IMR-90 (cell line): ENCODE data around the gene CTNNA2. TPM values are rescaled to one million over a fixed set of nuclear protein-coding genes. Genes with fewer than 3 reads are reported as not detected.
A peak's percentile ranks its signal among the peaks of the same experiment; 100 is the strongest.

Source experiments
- ATAC-seq: fragments of 200-7000 bp; cut with Tn5 transposase; 2 replicates; pipeline ENCODE4 v1.9.1; 2020; ENCODE audit warnings: low read depth, mild to moderate bottlenecking, moderate library complexity
- BruUV-seq: library from RNA; stranded (reverse); fragments of 400-500 nt; replicated peaks from 2 replicates; lab custom pipeline; 2021; lab: Mats Ljungman, UMichigan
- CTCF ChIA-PET: fragments of 300-600 bp; formaldehyde crosslinking; extraction: SDS; loops from one replicate; lab custom pipeline; 2021; ENCODE audit warnings: antibody characterized with exemption; lab: Yijun Ruan, JAX
- POLR2A ChIA-PET: fragments of 300-600 bp; sonication (Branson Sonifier 250); formaldehyde crosslinking; loops from one replicate; lab custom pipeline; 2022; ENCODE audit warnings: antibody characterized with exemption; ENCODE audit not compliant: unreplicated experiment; lab: Charles Lee
- DNase-seq: peaks from one replicate; pipeline ENCODE4 v3.0.0; 2013
- H2AFZ ChIP-seq: replicated peaks from 2 replicates; pipeline ENCODE3; 2013; ENCODE audit warnings: low read length, mild to moderate bottlenecking; ENCODE audit not compliant: poor library complexity
- H2AK5ac ChIP-seq: 2 replicates; pipeline ENCODE4 v1.6.1; 2013; ENCODE audit warnings: low read depth, low read length, inconsistent platforms
- H2AK9ac ChIP-seq: replicated peaks from 2 replicates; pipeline ENCODE3; 2013; ENCODE audit warnings: mild to moderate bottlenecking, low read depth, low read length, moderate library complexity; ENCODE audit not compliant: poor library complexity
- H2BK120ac ChIP-seq: 2 replicates; pipeline ENCODE4 v1.6.1; 2013; ENCODE audit warnings: low read depth, low read length, inconsistent platforms
- H2BK15ac ChIP-seq: 3 replicates; pipeline ENCODE4 v1.6.1; 2013; ENCODE audit warnings: low read depth, low read length, inconsistent platforms
- H2BK20ac ChIP-seq: 2 replicates; pipeline ENCODE4 v1.6.1; 2013; ENCODE audit warnings: low read depth, mild to moderate bottlenecking, inconsistent platforms, low read length, moderate library complexity
- H2BK5ac ChIP-seq: 2 replicates; pipeline ENCODE4 v1.6.1; 2013; ENCODE audit warnings: mild to moderate bottlenecking, low read depth, low read length, inconsistent platforms; ENCODE audit not compliant: poor library complexity, severe bottlenecking
- H3K14ac ChIP-seq: replicated peaks from 2 replicates; pipeline ENCODE4 v1.6.1; 2013; ENCODE audit warnings: low read depth, low read length, inconsistent platforms
- H3K18ac ChIP-seq: 2 replicates; pipeline ENCODE4 v1.6.1; 2013; ENCODE audit warnings: low read depth, low read length, control low read depth
- H3K23ac ChIP-seq: 2 replicates; pipeline ENCODE4 v1.6.1; 2013; ENCODE audit warnings: low read depth, low read length, inconsistent platforms
- H3K27ac ChIP-seq: 2 replicates; pipeline ENCODE4 v1.5.1; 2013; ENCODE audit warnings: mild to moderate bottlenecking, control low read depth, low read length; ENCODE audit not compliant: insufficient read depth
- H3K27me3 ChIP-seq: 2 replicates; pipeline ENCODE4 v1.6.1; 2013; ENCODE audit warnings: low read length; ENCODE audit not compliant: control insufficient read depth, insufficient read depth
- H3K36me3 ChIP-seq: 2 replicates; pipeline ENCODE4 v1.6.1; 2013; ENCODE audit warnings: low read length, mixed read lengths; ENCODE audit not compliant: control insufficient read depth, insufficient read depth
- H3K4ac ChIP-seq: 2 replicates; pipeline ENCODE4 v1.6.1; 2013; ENCODE audit warnings: low read depth, low read length, inconsistent platforms
- H3K4me1 ChIP-seq: 2 replicates; pipeline ENCODE4 v1.6.1; 2013; ENCODE audit warnings: low read length, mixed read lengths; ENCODE audit not compliant: control insufficient read depth, insufficient read depth
- H3K4me2 ChIP-seq: 2 replicates; pipeline ENCODE4 v1.6.1; 2013; ENCODE audit warnings: low read depth, mild to moderate bottlenecking, control low read depth, low read length, moderate library complexity
- H3K4me3 ChIP-seq: 2 replicates; pipeline ENCODE4 v1.5.1; 2013; ENCODE audit warnings: low read depth, mild to moderate bottlenecking, control low read depth, low read length, moderate library complexity; ENCODE audit not compliant: insufficient read depth
- H3K56ac ChIP-seq: 2 replicates; pipeline ENCODE4 v1.6.1; 2013; ENCODE audit warnings: low read length, inconsistent platforms; ENCODE audit not compliant: insufficient read depth; ENCODE audit errors: extremely low read depth
- H3K79me1 ChIP-seq, 2 experiments: 2 replicates each; pipeline ENCODE4 v1.6.1; 2013; ENCODE audit warnings: low read length in 2 of 2, inconsistent platforms in 1 of 2, low read depth in 1 of 2
- H3K9ac ChIP-seq: 2 replicates; pipeline ENCODE4 v1.6.1; 2013; ENCODE audit warnings: low read depth, low read length, control low read depth
- H3K9me1 ChIP-seq: 2 replicates; pipeline ENCODE4 v1.6.1; 2013; ENCODE audit warnings: low read length, inconsistent platforms; ENCODE audit not compliant: insufficient read depth
- H3K9me3 ChIP-seq: 2 replicates; pipeline ENCODE4 v1.6.1; 2013; ENCODE audit warnings: low read length; ENCODE audit not compliant: control insufficient read depth, insufficient read depth
- H4K20me1 ChIP-seq: 2 replicates; pipeline ENCODE4 v1.6.1; 2013; ENCODE audit warnings: low read length, inconsistent platforms; ENCODE audit not compliant: insufficient read depth
- H4K5ac ChIP-seq: 2 replicates; pipeline ENCODE4 v1.6.1; 2013; ENCODE audit warnings: mild to moderate bottlenecking, low read depth, low read length, control low read depth
- H4K8ac ChIP-seq, 2 experiments: 2 replicates each; pipeline ENCODE4 v1.6.1; 2013; ENCODE audit warnings: low read depth in 2 of 2, low read length in 2 of 2, control low read depth in 1 of 2, inconsistent platforms in 1 of 2
- H4K91ac ChIP-seq: 2 replicates; pipeline ENCODE4 v1.6.1; 2013; ENCODE audit warnings: low read depth, low read length, inconsistent platforms; ENCODE audit not compliant: insufficient read depth
- BHLHE40 ChIP-seq: fragments of 150-350 bp; IDR thresholded peaks from 2 replicates; pipeline ENCODE4 v1.6.1; 2016; ENCODE audit warnings: mild to moderate bottlenecking, low read depth, low read length
- CEBPB ChIP-seq: IDR thresholded peaks from 2 replicates; pipeline ENCODE4 v1.6.1; 2012; ENCODE audit warnings: low read depth, low read length, improper control_type of control experiment
- CHD1 ChIP-seq: IDR thresholded peaks from 2 replicates; pipeline ENCODE4 v1.6.1; 2012; ENCODE audit warnings: low read depth, low read length, improper control_type of control experiment
- MAFK ChIP-seq: IDR thresholded peaks from 2 replicates; pipeline ENCODE4 v1.6.1; 2012; ENCODE audit warnings: low read depth, low read length, improper control_type of control experiment
- MAZ ChIP-seq: IDR thresholded peaks from 2 replicates; pipeline ENCODE4 v1.6.1; 2012; ENCODE audit warnings: low read depth, mild to moderate bottlenecking, low read length, improper control_type of control experiment, moderate library complexity, borderline replicate concordance
- MXI1 ChIP-seq: IDR thresholded peaks from 2 replicates; pipeline ENCODE4 v1.6.1; 2012; ENCODE audit warnings: low read depth, mild to moderate bottlenecking, low read length, moderate library complexity, borderline replicate concordance
- RCOR1 ChIP-seq: IDR thresholded peaks from 2 replicates; pipeline ENCODE4 v1.6.1; 2012; ENCODE audit warnings: mild to moderate bottlenecking, low read length, improper control_type of control experiment; ENCODE audit not compliant: insufficient replicate concordance
- SMC3 ChIP-seq: fragments of 150-350 bp; IDR thresholded peaks from 2 replicates; pipeline ENCODE4 v1.6.1; 2016; ENCODE audit warnings: low read depth, mild to moderate bottlenecking, antibody characterized with exemption, low read length, moderate library complexity
- WGBS, 2 experiments: methylation state at CpG; one replicate each; pipeline versions ENCODE4 v1.1.5 to v1.1.7; 2013; ENCODE audit warnings: missing lambda C conversion rate in 2 of 2; ENCODE audit not compliant: insufficient read length in 1 of 2; ENCODE audit errors: extremely low coverage in 2 of 2; 5-methylcytosine and 5-hydroxymethylcytosine counted together
- dilution Hi-C: fragments of 300-500 bp; cut with HindIII; formaldehyde crosslinking; loops from one replicate; pipeline ENCODE4 v1.14.3; 2018; ENCODE audit warnings: low sequenced_read_pairs; ENCODE audit not compliant: unreplicated experiment
- in situ Hi-C: fragments of 300-500 bp; cut with MboI; formaldehyde crosslinking; loops from 3 replicates; pipeline ENCODE4 v1.14.3; 2019; ENCODE audit warnings: low sequenced_read_pairs, inconsistent platforms, mixed read lengths
- intact Hi-C: fragments of 100-400 bp; cut with micrococcal nuclease; formaldehyde crosslinking; loops from 2 replicates; pipeline ENCODE4 v1.10.0; 2022
- polyA plus RNA-seq, 3 experiments: library from polyadenylated mRNA; depleted of rRNA; stranded (reverse); fragments of >200 nt; gene quantifications; 2 replicates each; pipeline ENCODE4 v1.2.3, GENCODE V29; 2012; ENCODE audit warnings: low replicate concordance in 1 of 3
- total RNA-seq: library from RNA; depleted of rRNA; stranded (reverse); fragments of >200 nt; gene quantifications from 2 replicates; pipeline ENCODE4 v1.2.3, GENCODE V29; 2012
- TF ChIP-seq, protein P1 (sequence below): conservative IDR thresholded peaks from 2 replicates; pipeline ENCODE4 v1.5.1; 2012; ENCODE audit warnings: mild to moderate bottlenecking, low read depth, low read length, improper control_type of control experiment
- TF ChIP-seq, protein P2 (sequence below): fragments of 150-350 bp; IDR thresholded peaks from 2 replicates; pipeline ENCODE4 v1.6.1; 2016; ENCODE audit warnings: low read depth, mild to moderate bottlenecking, low read length, moderate library complexity, borderline replicate concordance

CTNNA2 gene
- total and polyA plus RNA-seq, 2 of the 4 experiments (the other 2 are of a cell fraction) = not detected

DNA sequence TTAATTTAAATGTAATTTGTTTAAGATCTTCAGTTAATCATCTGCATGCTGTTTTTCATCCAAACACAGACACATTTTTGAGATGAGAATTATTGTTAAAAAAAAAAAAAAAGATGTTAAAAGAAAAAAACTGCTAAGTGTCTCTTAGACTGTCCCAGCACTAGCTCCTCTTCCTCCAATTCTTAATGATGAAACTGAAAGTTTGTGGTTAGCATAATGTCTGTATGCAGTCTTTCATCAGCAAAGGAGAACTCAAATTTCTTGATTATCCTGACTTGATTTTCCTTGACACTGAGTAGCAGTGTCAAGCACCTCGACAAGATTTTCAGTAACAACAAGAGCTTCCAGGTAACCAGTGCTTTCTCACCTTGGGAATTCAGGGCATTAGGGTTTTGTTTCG lies 517.3 kb downstream of the CTNNA2 start:
- no peak for TF ChIP-seq MAZ
- no peak for TF ChIP-seq CEBPB
- TF ChIP-seq, protein P1, sequence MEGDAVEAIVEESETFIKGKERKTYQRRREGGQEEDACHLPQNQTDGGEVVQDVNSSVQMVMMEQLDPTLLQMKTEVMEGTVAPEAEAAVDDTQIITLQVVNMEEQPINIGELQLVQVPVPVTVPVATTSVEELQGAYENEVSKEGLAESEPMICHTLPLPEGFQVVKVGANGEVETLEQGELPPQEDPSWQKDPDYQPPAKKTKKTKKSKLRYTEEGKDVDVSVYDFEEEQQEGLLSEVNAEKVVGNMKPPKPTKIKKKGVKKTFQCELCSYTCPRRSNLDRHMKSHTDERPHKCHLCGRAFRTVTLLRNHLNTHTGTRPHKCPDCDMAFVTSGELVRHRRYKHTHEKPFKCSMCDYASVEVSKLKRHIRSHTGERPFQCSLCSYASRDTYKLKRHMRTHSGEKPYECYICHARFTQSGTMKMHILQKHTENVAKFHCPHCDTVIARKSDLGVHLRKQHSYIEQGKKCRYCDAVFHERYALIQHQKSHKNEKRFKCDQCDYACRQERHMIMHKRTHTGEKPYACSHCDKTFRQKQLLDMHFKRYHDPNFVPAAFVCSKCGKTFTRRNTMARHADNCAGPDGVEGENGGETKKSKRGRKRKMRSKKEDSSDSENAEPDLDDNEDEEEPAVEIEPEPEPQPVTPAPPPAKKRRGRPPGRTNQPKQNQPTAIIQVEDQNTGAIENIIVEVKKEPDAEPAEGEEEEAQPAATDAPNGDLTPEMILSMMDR = no peak
- TF ChIP-seq RCOR1 = no peak
- TF ChIP-seq MAFK = no peak
- TF ChIP-seq CHD1 = no peak
- TF ChIP-seq SMC3 = no peak
- no peak for TF ChIP-seq MXI1
- TF ChIP-seq, protein P2, sequence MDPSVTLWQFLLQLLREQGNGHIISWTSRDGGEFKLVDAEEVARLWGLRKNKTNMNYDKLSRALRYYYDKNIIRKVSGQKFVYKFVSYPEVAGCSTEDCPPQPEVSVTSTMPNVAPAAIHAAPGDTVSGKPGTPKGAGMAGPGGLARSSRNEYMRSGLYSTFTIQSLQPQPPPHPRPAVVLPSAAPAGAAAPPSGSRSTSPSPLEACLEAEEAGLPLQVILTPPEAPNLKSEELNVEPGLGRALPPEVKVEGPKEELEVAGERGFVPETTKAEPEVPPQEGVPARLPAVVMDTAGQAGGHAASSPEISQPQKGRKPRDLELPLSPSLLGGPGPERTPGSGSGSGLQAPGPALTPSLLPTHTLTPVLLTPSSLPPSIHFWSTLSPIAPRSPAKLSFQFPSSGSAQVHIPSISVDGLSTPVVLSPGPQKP = no peak
- no peak for TF ChIP-seq BHLHE40
- Histone ChIP-seq H2AFZ (no peak overlapping the region), H4K91ac (no peak overlapping the region), H3K27me3 (no peaks in the 10 kb centered on the region), H3K9me3 (no peaks in the 10 kb centered on the region), H3K36me3 (no peaks in the 10 kb centered on the region), H3K4me2 (peak overlapping the region; percentile 54; the same call in 1 of the 2 replicates), H2AK9ac (no peak overlapping the region), H3K27ac (no peak overlapping the region), H3K56ac (no peak overlapping the region), H3K9ac (no peak overlapping the region), H3K14ac (no peak overlapping the region), H2BK15ac (no peak overlapping the region), H3K4me3 (no peak overlapping the region), H4K20me1 (no peaks in the 10 kb centered on the region), H4K8ac (no peak overlapping the region), H3K79me1 (no peaks in the 10 kb centered on the region), H3K4me1 (peaks cover 3% of the 10 kb centered on the region; the same call in 1 of the 2 replicates), H3K18ac (peak overlapping the region; percentile 75; the same call in 1 of the 2 replicates), H3K4ac (no peak overlapping the region), H4K5ac (peak overlapping the region; percentile 71; the same call in 1 of the 2 replicates), H2BK20ac (no peak overlapping the region), H2BK120ac (no peak overlapping the region), H2BK5ac (no peak overlapping the region), H3K23ac (no peak overlapping the region), H2AK5ac (no peak overlapping the region), H3K9me1 (no peaks in the 10 kb centered on the region; the same call in 1 of the 2 replicates)
- POLR2A ChIA-PET = no interaction called here
- dilution Hi-C loops = no loop called here
- DNase-seq (peak; percentile 11), ATAC-seq (no peak)
- WGBS, 2 experiments = no CpG with 5 or more reads among the region's 2 CpGs
- BruUV-seq = no TSS peak
- in situ Hi-C loops = no loop called here
- intact Hi-C loops = no loop called here
- CTCF ChIA-PET = interaction anchor here (0.6 kb wide), 1 partner anchor 50 kb away, joined by 4 read pairs; no protein-coding TSS in a partner anchor
